IMR-90 (cell line): Measurements from ENCODE around the gene SEC14L1. TPM values are rescaled to one million over a fixed set of nuclear protein-coding genes. Genes with fewer than 3 reads are reported as not detected.
A peak's percentile ranks its signal among the peaks of the same experiment; 100 is the strongest.

Source experiments
- ATAC-seq: fragments of 200-7000 bp; cut with Tn5 transposase; 2 replicates; pipeline ENCODE4 v1.9.1; 2020; ENCODE audit warnings: low read depth, mild to moderate bottlenecking, moderate library complexity
- BruUV-seq: library from RNA; stranded (reverse); fragments of 400-500 nt; replicated peaks from 2 replicates; lab custom pipeline; 2021; lab: Mats Ljungman, UMichigan
- CTCF ChIA-PET: fragments of 300-600 bp; formaldehyde crosslinking; extraction: SDS; loops from one replicate; lab custom pipeline; 2021; ENCODE audit warnings: antibody characterized with exemption; lab: Yijun Ruan, JAX
- POLR2A ChIA-PET: fragments of 300-600 bp; sonication (Branson Sonifier 250); formaldehyde crosslinking; loops from one replicate; lab custom pipeline; 2022; ENCODE audit warnings: antibody characterized with exemption; ENCODE audit not compliant: unreplicated experiment; lab: Charles Lee
- DNase-seq: peaks from one replicate; pipeline ENCODE4 v3.0.0; 2013
- H2AFZ ChIP-seq: replicated peaks from 2 replicates; pipeline ENCODE3; 2013; ENCODE audit warnings: low read length, mild to moderate bottlenecking; ENCODE audit not compliant: poor library complexity
- H2AK5ac ChIP-seq: 2 replicates; pipeline ENCODE4 v1.6.1; 2013; ENCODE audit warnings: low read depth, low read length, inconsistent platforms
- H2AK9ac ChIP-seq: replicated peaks from 2 replicates; pipeline ENCODE3; 2013; ENCODE audit warnings: mild to moderate bottlenecking, low read depth, low read length, moderate library complexity; ENCODE audit not compliant: poor library complexity
- H2BK120ac ChIP-seq: 2 replicates; pipeline ENCODE4 v1.6.1; 2013; ENCODE audit warnings: low read depth, low read length, inconsistent platforms
- H2BK15ac ChIP-seq: 3 replicates; pipeline ENCODE4 v1.6.1; 2013; ENCODE audit warnings: low read depth, low read length, inconsistent platforms
- H2BK20ac ChIP-seq: 2 replicates; pipeline ENCODE4 v1.6.1; 2013; ENCODE audit warnings: low read depth, mild to moderate bottlenecking, inconsistent platforms, low read length, moderate library complexity
- H2BK5ac ChIP-seq: 2 replicates; pipeline ENCODE4 v1.6.1; 2013; ENCODE audit warnings: mild to moderate bottlenecking, low read depth, low read length, inconsistent platforms; ENCODE audit not compliant: poor library complexity, severe bottlenecking
- H3K14ac ChIP-seq: replicated peaks from 2 replicates; pipeline ENCODE4 v1.6.1; 2013; ENCODE audit warnings: low read depth, low read length, inconsistent platforms
- H3K18ac ChIP-seq: 2 replicates; pipeline ENCODE4 v1.6.1; 2013; ENCODE audit warnings: low read depth, low read length, control low read depth
- H3K23ac ChIP-seq: 2 replicates; pipeline ENCODE4 v1.6.1; 2013; ENCODE audit warnings: low read depth, low read length, inconsistent platforms
- H3K27ac ChIP-seq: 2 replicates; pipeline ENCODE4 v1.5.1; 2013; ENCODE audit warnings: mild to moderate bottlenecking, control low read depth, low read length; ENCODE audit not compliant: insufficient read depth
- H3K27me3 ChIP-seq: 2 replicates; pipeline ENCODE4 v1.6.1; 2013; ENCODE audit warnings: low read length; ENCODE audit not compliant: control insufficient read depth, insufficient read depth
- H3K36me3 ChIP-seq: 2 replicates; pipeline ENCODE4 v1.6.1; 2013; ENCODE audit warnings: low read length, mixed read lengths; ENCODE audit not compliant: control insufficient read depth, insufficient read depth
- H3K4ac ChIP-seq: 2 replicates; pipeline ENCODE4 v1.6.1; 2013; ENCODE audit warnings: low read depth, low read length, inconsistent platforms
- H3K4me1 ChIP-seq: 2 replicates; pipeline ENCODE4 v1.6.1; 2013; ENCODE audit warnings: low read length, mixed read lengths; ENCODE audit not compliant: control insufficient read depth, insufficient read depth
- H3K4me2 ChIP-seq: 2 replicates; pipeline ENCODE4 v1.6.1; 2013; ENCODE audit warnings: low read depth, mild to moderate bottlenecking, control low read depth, low read length, moderate library complexity
- H3K4me3 ChIP-seq: 2 replicates; pipeline ENCODE4 v1.5.1; 2013; ENCODE audit warnings: low read depth, mild to moderate bottlenecking, control low read depth, low read length, moderate library complexity; ENCODE audit not compliant: insufficient read depth
- H3K56ac ChIP-seq: 2 replicates; pipeline ENCODE4 v1.6.1; 2013; ENCODE audit warnings: low read length, inconsistent platforms; ENCODE audit not compliant: insufficient read depth; ENCODE audit errors: extremely low read depth
- H3K79me1 ChIP-seq, 2 experiments: 2 replicates each; pipeline ENCODE4 v1.6.1; 2013; ENCODE audit warnings: low read length in 2 of 2, inconsistent platforms in 1 of 2, low read depth in 1 of 2
- H3K9ac ChIP-seq: 2 replicates; pipeline ENCODE4 v1.6.1; 2013; ENCODE audit warnings: low read depth, low read length, control low read depth
- H3K9me1 ChIP-seq: 2 replicates; pipeline ENCODE4 v1.6.1; 2013; ENCODE audit warnings: low read length, inconsistent platforms; ENCODE audit not compliant: insufficient read depth
- H3K9me3 ChIP-seq: 2 replicates; pipeline ENCODE4 v1.6.1; 2013; ENCODE audit warnings: low read length; ENCODE audit not compliant: control insufficient read depth, insufficient read depth
- H4K20me1 ChIP-seq: 2 replicates; pipeline ENCODE4 v1.6.1; 2013; ENCODE audit warnings: low read length, inconsistent platforms; ENCODE audit not compliant: insufficient read depth
- H4K5ac ChIP-seq: 2 replicates; pipeline ENCODE4 v1.6.1; 2013; ENCODE audit warnings: mild to moderate bottlenecking, low read depth, low read length, control low read depth
- H4K8ac ChIP-seq, 2 experiments: 2 replicates each; pipeline ENCODE4 v1.6.1; 2013; ENCODE audit warnings: low read depth in 2 of 2, low read length in 2 of 2, control low read depth in 1 of 2, inconsistent platforms in 1 of 2
- H4K91ac ChIP-seq: 2 replicates; pipeline ENCODE4 v1.6.1; 2013; ENCODE audit warnings: low read depth, low read length, inconsistent platforms; ENCODE audit not compliant: insufficient read depth
- BHLHE40 ChIP-seq: fragments of 150-350 bp; IDR thresholded peaks from 2 replicates; pipeline ENCODE4 v1.6.1; 2016; ENCODE audit warnings: mild to moderate bottlenecking, low read depth, low read length
- CHD1 ChIP-seq: IDR thresholded peaks from 2 replicates; pipeline ENCODE4 v1.6.1; 2012; ENCODE audit warnings: low read depth, low read length, improper control_type of control experiment
- CTCF ChIP-seq: conservative IDR thresholded peaks from 2 replicates; pipeline ENCODE4 v1.5.1; 2012; ENCODE audit warnings: mild to moderate bottlenecking, low read depth, low read length, improper control_type of control experiment
- FOS ChIP-seq: fragments of 150-350 bp; IDR thresholded peaks from 2 replicates; pipeline ENCODE4 v1.6.1; 2016; ENCODE audit warnings: low read depth, low read length
- MAFK ChIP-seq: IDR thresholded peaks from 2 replicates; pipeline ENCODE4 v1.6.1; 2012; ENCODE audit warnings: low read depth, low read length, improper control_type of control experiment
- MAZ ChIP-seq: IDR thresholded peaks from 2 replicates; pipeline ENCODE4 v1.6.1; 2012; ENCODE audit warnings: low read depth, mild to moderate bottlenecking, low read length, improper control_type of control experiment, moderate library complexity, borderline replicate concordance
- MXI1 ChIP-seq: IDR thresholded peaks from 2 replicates; pipeline ENCODE4 v1.6.1; 2012; ENCODE audit warnings: low read depth, mild to moderate bottlenecking, low read length, moderate library complexity, borderline replicate concordance
- NFE2L2 ChIP-seq: fragments of 150-350 bp; IDR thresholded peaks from 2 replicates; pipeline ENCODE4 v1.6.1; 2016; ENCODE audit warnings: low read depth, mild to moderate bottlenecking, low read length
- RAD21 ChIP-seq: IDR thresholded peaks from 2 replicates; pipeline ENCODE4 v1.6.1; 2012; ENCODE audit warnings: low read length, improper control_type of control experiment
- RCOR1 ChIP-seq: IDR thresholded peaks from 2 replicates; pipeline ENCODE4 v1.6.1; 2012; ENCODE audit warnings: mild to moderate bottlenecking, low read length, improper control_type of control experiment; ENCODE audit not compliant: insufficient replicate concordance
- RFX5 ChIP-seq: IDR thresholded peaks from 2 replicates; pipeline ENCODE4 v1.8.0; 2012; ENCODE audit warnings: low read depth, mild to moderate bottlenecking, low read length, moderate library complexity
- USF2 ChIP-seq: fragments of 150-350 bp; IDR thresholded peaks from 2 replicates; pipeline ENCODE4 v1.6.1; 2017; ENCODE audit warnings: mild to moderate bottlenecking, antibody characterized with exemption, low read length, low read depth
- WGBS, 2 experiments: methylation state at CpG; one replicate each; pipeline versions ENCODE4 v1.1.5 to v1.1.7; 2013; ENCODE audit warnings: missing lambda C conversion rate in 2 of 2; ENCODE audit not compliant: insufficient read length in 1 of 2; ENCODE audit errors: extremely low coverage in 2 of 2; 5-methylcytosine and 5-hydroxymethylcytosine counted together
- dilution Hi-C: fragments of 300-500 bp; cut with HindIII; formaldehyde crosslinking; loops from one replicate; pipeline ENCODE4 v1.14.3; 2018; ENCODE audit warnings: low sequenced_read_pairs; ENCODE audit not compliant: unreplicated experiment
- in situ Hi-C: fragments of 300-500 bp; cut with MboI; formaldehyde crosslinking; loops from 3 replicates; pipeline ENCODE4 v1.14.3; 2019; ENCODE audit warnings: low sequenced_read_pairs, inconsistent platforms, mixed read lengths
- intact Hi-C: fragments of 100-400 bp; cut with micrococcal nuclease; formaldehyde crosslinking; loops from 2 replicates; pipeline ENCODE4 v1.10.0; 2022
- polyA plus RNA-seq, 3 experiments: library from polyadenylated mRNA; depleted of rRNA; stranded (reverse); fragments of >200 nt; gene quantifications; 2 replicates each; pipeline ENCODE4 v1.2.3, GENCODE V29; 2012; ENCODE audit warnings: low replicate concordance in 1 of 3
- total RNA-seq: library from RNA; depleted of rRNA; stranded (reverse); fragments of >200 nt; gene quantifications from 2 replicates; pipeline ENCODE4 v1.2.3, GENCODE V29; 2012

Gene SEC14L1
- total and polyA plus RNA-seq, 2 of the 4 experiments (the other 2 are of a cell fraction) = 24.9 to 35.8 TPM

- WGBS, 2 experiments = 81% methylated on average over 10 of the region's 26 CpGs; no CpG with 5 or more reads in 1 of the 2 experiments
- DNase-seq (no peak), ATAC-seq (no peak)
- no peak overlapping the region for H3K9ac ChIP-seq
- peak overlapping the region; percentile 16; the same call in 1 of the 2 replicates for H2AK5ac ChIP-seq
- no peak overlapping the region for H2AK9ac ChIP-seq
- no peak overlapping the region for H2BK15ac ChIP-seq
- H3K27me3 ChIP-seq = no peaks in the 10 kb centered on the region
- no peak overlapping the region for H3K14ac ChIP-seq
- H3K9me3 ChIP-seq = 0 out of 2 replicates have a peak, but pooled peaks cover 3% of the 10 kb centered on the region
- H3K4me1 ChIP-seq = no peaks in the 10 kb centered on the region
- H3K4me2 ChIP-seq = no peak overlapping the region
- H2BK120ac ChIP-seq = no peak overlapping the region
- no peaks in the 10 kb centered on the region for H4K20me1 ChIP-seq
- no peak overlapping the region for H4K8ac ChIP-seq
- in situ Hi-C loops = no loop called here
- H2BK20ac ChIP-seq = no peak overlapping the region
- no peak overlapping the region for H3K23ac ChIP-seq
- no TSS peak for BruUV-seq
- no peaks in the 10 kb centered on the region for H3K79me1 ChIP-seq
- H3K56ac ChIP-seq = no peak overlapping the region
- no peak overlapping the region for H3K18ac ChIP-seq
- ChIA-PET POLR2A (no interaction called here), CTCF (no interaction called here)
- dilution Hi-C loops = no loop called here
- no peak overlapping the region for H2BK5ac ChIP-seq
- H3K9me1 ChIP-seq = no peaks in the 10 kb centered on the region; the same call in 1 of the 2 replicates
- no peak overlapping the region for H2AFZ ChIP-seq
- no peak overlapping the region for H4K5ac ChIP-seq
- H4K91ac ChIP-seq = no peak overlapping the region
- intact Hi-C loops = no loop called here
- no peak overlapping the region for H3K27ac ChIP-seq
- peaks cover 4% of the 10 kb centered on the region; the same call in 1 of the 2 replicates for H3K36me3 ChIP-seq
- no peak for TF ChIP-seq MAZ
- no peak for TF ChIP-seq CTCF
- no peak for TF ChIP-seq NFE2L2
- TF ChIP-seq RFX5 = no peak
- TF ChIP-seq RCOR1 = no peak
- no peak for TF ChIP-seq USF2
- TF ChIP-seq MAFK = no peak
- TF ChIP-seq BHLHE40 = no peak
- TF ChIP-seq CHD1 = no peak
- no peak for TF ChIP-seq RAD21
- TF ChIP-seq MXI1 = no peak
- TF ChIP-seq FOS = no peak
- no peak overlapping the region for H3K4ac ChIP-seq
- no peak overlapping the region for H3K4me3 ChIP-seq
Observed at GRCh38 chr17:77223642-77224420, 83.1 kb downstream of the SEC14L1 start.
